ENCODE measurements around the gene RAD51B.

Gene RAD51B

GRCh38 chr14:68401317-68401716 lies 581.7 kb downstream of the RAD51B start:
- TF ChIP-seq, protein P1, sequence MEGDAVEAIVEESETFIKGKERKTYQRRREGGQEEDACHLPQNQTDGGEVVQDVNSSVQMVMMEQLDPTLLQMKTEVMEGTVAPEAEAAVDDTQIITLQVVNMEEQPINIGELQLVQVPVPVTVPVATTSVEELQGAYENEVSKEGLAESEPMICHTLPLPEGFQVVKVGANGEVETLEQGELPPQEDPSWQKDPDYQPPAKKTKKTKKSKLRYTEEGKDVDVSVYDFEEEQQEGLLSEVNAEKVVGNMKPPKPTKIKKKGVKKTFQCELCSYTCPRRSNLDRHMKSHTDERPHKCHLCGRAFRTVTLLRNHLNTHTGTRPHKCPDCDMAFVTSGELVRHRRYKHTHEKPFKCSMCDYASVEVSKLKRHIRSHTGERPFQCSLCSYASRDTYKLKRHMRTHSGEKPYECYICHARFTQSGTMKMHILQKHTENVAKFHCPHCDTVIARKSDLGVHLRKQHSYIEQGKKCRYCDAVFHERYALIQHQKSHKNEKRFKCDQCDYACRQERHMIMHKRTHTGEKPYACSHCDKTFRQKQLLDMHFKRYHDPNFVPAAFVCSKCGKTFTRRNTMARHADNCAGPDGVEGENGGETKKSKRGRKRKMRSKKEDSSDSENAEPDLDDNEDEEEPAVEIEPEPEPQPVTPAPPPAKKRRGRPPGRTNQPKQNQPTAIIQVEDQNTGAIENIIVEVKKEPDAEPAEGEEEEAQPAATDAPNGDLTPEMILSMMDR (IDR thresholded peaks at IDR 0.05): no peak

DNA sequence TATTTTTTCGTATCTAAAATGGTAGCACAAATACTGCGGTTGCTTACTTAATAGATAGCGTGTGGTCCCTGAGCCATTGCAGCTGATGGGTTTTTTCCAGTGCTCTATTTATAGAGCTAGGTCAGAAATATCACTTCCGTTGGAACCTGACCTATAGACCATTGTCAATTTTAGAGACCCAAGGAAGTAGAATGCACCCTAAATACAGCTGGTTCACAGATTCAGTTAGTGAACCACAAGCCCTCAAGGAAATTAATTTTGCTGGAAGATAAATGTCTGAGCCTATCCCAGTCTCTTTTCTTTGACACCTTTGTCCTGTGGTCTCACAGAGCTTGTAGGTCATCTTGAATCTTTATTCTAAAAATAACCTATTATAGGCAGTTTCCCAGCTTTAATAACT lies 582.3 kb downstream of the RAD51B start:
- TF ChIP-seq, protein P1 (IDR thresholded peaks at IDR 0.05): no peak

DNA sequence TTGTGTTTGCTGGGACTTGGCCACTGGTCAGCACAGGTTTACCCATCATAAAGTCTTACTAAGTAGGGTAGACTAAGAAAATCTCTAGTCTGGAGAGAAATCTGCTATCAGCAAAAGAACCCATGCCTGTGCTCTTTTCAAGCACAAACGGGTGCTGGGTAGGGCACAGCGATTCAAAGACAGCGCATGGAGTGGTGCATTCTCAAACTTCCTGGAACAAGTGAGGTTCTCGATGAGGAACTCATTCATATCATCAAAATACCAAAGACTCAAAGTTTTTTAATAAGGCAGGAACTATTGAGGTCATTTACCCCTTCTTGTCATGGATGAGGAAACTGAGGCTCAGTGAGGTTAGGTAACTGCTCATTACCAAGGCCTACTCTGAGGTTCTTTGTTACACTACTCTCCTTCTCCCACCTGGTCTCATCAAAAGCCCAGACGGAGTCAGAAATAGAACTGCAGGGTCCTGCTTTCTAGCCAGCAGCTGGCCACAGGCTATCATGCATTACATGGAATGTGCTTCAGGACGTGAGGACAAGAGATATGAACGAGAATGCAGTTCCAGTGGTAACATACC lies 583.0 kb downstream of the RAD51B start:
- TF ChIP-seq, protein P1 (IDR thresholded peaks at IDR 0.05): no peak

- TF ChIP-seq, protein P1 (IDR thresholded peaks at IDR 0.05): no peak
Measured at GRCh38 chr14:68403191-68404145, 583.9 kb downstream of the RAD51B start.

- TF ChIP-seq, protein P1 (IDR thresholded peaks at IDR 0.05): no peak
Measured at GRCh38 chr14:68404146-68404527, 584.6 kb downstream of the RAD51B start.

DNA sequence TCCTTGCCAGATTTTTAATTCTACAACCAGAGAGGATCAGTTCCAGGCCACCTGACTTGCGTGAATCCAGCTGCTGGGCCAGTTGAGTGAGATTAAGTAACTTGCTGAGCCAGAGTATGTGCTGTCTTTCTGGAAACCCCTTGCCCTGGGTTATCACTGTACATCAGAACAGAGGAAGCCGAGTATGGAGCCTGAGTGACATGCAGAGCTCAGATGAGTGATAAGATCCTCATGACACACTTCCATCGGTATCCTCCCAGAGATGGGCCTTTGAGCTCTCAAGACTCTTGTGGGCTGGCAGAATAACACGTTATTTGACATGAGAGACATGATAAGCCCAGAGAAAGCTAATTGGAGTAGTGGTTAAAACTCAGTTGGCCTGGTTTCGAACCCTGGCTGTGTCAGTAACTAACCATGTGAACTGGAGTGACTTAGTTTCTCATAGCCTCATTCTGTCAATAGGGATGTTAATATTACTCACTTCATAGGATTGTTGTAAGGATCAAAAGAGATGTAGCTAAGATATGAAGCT lies 585.1 kb downstream of the RAD51B start:
- TF ChIP-seq, protein P1 (IDR thresholded peaks at IDR 0.05): no peak

DNA sequence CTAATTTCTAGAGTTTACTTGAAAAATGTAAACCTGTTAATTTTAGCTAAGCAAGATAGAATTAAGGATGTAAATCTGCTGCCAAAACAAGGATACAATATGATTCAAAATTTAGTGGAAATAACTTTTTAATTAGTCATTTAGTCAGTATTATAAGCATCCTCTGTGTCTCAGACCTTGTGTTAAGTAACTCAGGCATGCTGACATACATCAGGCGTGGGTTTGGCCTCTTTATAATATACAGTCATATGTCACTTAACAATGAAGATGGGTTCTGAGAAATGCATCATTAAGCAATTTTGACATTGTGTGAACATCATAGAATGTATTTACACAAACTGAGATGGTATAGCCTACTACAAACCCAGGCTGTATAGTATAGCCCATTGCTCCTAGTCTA lies 586.4 kb downstream of the RAD51B start:
- TF ChIP-seq, protein P1 (IDR thresholded peaks at IDR 0.05): no peak
